GM06990 (cell line): ENCODE results near the gene PRKRIP1.

Experiments
- DNase-seq: peaks from one replicate; pipeline ENCODE4 v3.0.0-alpha.2; 2011; ENCODE audit not compliant: insufficient read length; ENCODE audit errors: extremely low read depth
- H3K27me3 ChIP-seq: replicated peaks from 2 replicates; pipeline ENCODE4 v1.6.0; 2011; ENCODE audit warnings: low read length; ENCODE audit not compliant: control insufficient read depth, insufficient read depth
- H3K36me3 ChIP-seq: 2 replicates; pipeline ENCODE4 v1.5.1; 2011; ENCODE audit warnings: low read length; ENCODE audit not compliant: control insufficient read depth, insufficient read depth
- H3K4me3 ChIP-seq: replicated peaks from 2 replicates; pipeline ENCODE4 v1.5.1; 2011; ENCODE audit warnings: low read depth, mild to moderate bottlenecking, control low read depth, low read length
- CTCF ChIP-seq: IDR thresholded peaks from 2 replicates; pipeline ENCODE4 v1.5.1; 2011; ENCODE audit warnings: low read length, control low read depth, mild to moderate bottlenecking, inconsistent platforms; ENCODE audit not compliant: insufficient read depth, poor library complexity, severe bottlenecking

Gene PRKRIP1

GRCh38 chr7:102446387-102447156 lies 50.4 kb downstream of the PRKRIP1 start:
- H3K4me3 ChIP-seq, result no peak overlapping the region
- peaks cover 23% of the 10 kb centered on the region for H3K36me3 ChIP-seq
- TF ChIP-seq CTCF, result no peak
- no peaks in the 10 kb centered on the region for H3K27me3 ChIP-seq
- no peak for DNase-seq

DNA sequence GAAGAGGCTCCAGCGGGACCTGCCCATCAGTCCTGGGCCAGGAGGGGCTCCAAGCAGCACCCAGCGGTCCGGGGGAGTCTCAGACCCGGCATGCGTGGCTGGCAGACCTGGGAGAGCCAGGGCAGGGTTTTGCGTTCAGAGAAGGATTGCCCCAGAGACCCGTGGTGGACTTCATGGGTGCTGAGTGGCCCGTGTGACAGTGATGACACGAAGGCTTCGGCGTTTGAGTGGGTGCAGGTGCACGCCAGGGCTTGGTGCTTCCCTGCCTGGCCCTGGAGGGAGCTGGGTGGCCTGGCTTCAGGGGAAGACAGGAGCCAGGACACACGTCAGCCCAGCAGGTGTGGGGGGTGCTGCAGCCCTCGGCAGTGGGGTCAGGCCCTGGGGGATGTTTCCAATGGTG lies 51.1 kb downstream of the PRKRIP1 start:
- no peak for DNase-seq
- H3K4me3 ChIP-seq, result no peak overlapping the region
- no peak for TF ChIP-seq CTCF
- H3K27me3 ChIP-seq, result no peaks in the 10 kb centered on the region
- H3K36me3 ChIP-seq, result peaks cover 23% of the 10 kb centered on the region

DNA sequence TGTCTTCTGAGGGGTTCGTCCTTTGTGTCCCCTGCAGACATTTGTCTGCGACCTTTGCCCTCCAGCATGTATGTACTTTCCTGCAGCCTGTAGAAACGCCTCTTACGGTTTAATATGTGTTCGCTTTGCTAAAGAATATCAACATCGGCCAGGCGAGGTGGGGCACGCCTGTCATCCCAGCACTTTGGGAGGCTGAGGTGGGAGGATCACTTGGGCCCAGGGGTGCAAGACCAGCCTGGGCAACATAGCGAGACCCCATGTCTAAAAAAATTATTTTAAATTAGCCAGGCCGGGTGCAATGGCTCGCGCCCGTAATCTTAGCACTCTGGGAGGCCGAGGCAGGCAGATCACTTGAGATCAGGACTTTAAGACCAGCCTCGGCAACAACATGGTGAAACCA lies 53.0 kb downstream of the PRKRIP1 start:
- TF ChIP-seq CTCF, result no peak
- Histone ChIP-seq H3K27me3 (no peaks in the 10 kb centered on the region), H3K4me3 (no peak overlapping the region), H3K36me3 (peaks cover 23% of the 10 kb centered on the region)
- DNase-seq, result no peak

DNA sequence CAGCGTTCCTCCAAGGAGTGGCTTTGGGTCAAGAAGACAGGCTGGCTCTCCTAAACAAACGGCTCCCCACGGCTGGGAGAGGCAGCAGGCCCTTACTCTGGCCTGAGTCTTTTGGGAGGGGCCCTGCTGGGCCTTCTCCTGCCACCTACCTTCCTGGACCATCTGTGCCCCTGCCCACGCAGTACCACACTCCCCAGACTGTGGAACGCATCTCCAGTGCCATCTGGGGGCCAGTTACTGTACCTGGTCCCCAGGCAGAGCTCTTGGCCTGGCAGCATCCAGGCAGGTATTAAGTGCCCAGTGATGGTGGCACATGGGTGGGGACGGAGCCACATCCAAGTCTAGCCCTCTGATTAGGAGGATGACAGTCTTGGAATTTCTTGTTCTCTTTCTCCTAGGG lies 54.1 kb downstream of the PRKRIP1 start:
- TF ChIP-seq CTCF, result peak; percentile 58
- Histone ChIP-seq H3K27me3 (no peaks in the 10 kb centered on the region), H3K36me3 (peaks cover 23% of the 10 kb centered on the region), H3K4me3 (no peak overlapping the region)
- DNase-seq, result no peak

GRCh38 chr7:102451371-102452054 lies 55.4 kb downstream of the PRKRIP1 start:
- no peaks in the 10 kb centered on the region for H3K27me3 ChIP-seq
- TF ChIP-seq CTCF, result no peak
- H3K36me3 ChIP-seq, result peaks cover 17% of the 10 kb centered on the region
- H3K4me3 ChIP-seq, result no peak overlapping the region
- DNase-seq, result no peak
